Testis (tissue), 3 donors: ENCODE data around the gene MMP27. TPM values are rescaled to one million over a fixed set of nuclear protein-coding genes. Genes with fewer than 3 reads are reported as not detected.

Experiments used
- DNase-seq: peaks from one replicate; pipeline ENCODE4 v3.0.0-alpha.2; 2019
- H3K27ac ChIP-seq, 2 donors: fragments of 200-600 bp; sonication (generic); one replicate each; pipeline ENCODE4 v1.5.1; 2019
- H3K27me3 ChIP-seq: fragments of 200-600 bp; sonication (generic); one replicate; pipeline ENCODE4 v1.5.1; 2019
- H3K36me3 ChIP-seq: fragments of 200-600 bp; sonication (generic); one replicate; pipeline ENCODE4 v1.5.1; 2017; ENCODE audit warnings: low read depth; ENCODE audit errors: missing control alignments
- H3K4me1 ChIP-seq: fragments of 200-600 bp; sonication (generic); one replicate; pipeline ENCODE4 v1.5.1; 2019
- H3K4me3 ChIP-seq, 2 donors: fragments of 200-600 bp; sonication (generic); one replicate each; pipeline ENCODE4 v1.5.1; 2017 to 2019
- H3K9me3 ChIP-seq: fragments of 200-600 bp; sonication (generic); one replicate; pipeline ENCODE4 v1.5.1; 2017
- POLR2A ChIP-seq: fragments of 450-650 bp; IDR thresholded peaks from one replicate; pipeline ENCODE4 v1.6.1; 2017; ENCODE audit warnings: antibody characterized with exemption, mild to moderate bottlenecking, moderate library complexity
- WGBS, 2 donors: methylation state at CpG; one replicate each; pipeline ENCODE4 v1.1.5; 2018; 5-methylcytosine and 5-hydroxymethylcytosine counted together
- intact Hi-C: fragments of 100-400 bp; cut with DNase I; formaldehyde crosslinking; loops from one replicate; pipeline ENCODE4 v1.15.1; 2023; ENCODE audit warnings: low total_unique reads
- polyA plus RNA-seq: library from polyadenylated mRNA; stranded (reverse); fragments of 350-450 nt; fragmentation: Illumina TruSeq; extraction: RNeasy Lipid Tissue Mini Kit (QIAGEN cat#74804); gene quantifications from one replicate; pipeline ENCODE4 v1.2.3, GENCODE V29; 2014; ENCODE audit warnings: low read depth, low replicate concordance; ENCODE audit not compliant: insufficient read depth
- total RNA-seq, 2 donors: library from RNA; depleted of rRNA; stranded (reverse); fragments of >200 nt; gene quantifications; one replicate each; pipeline ENCODE4 v1.2.3, GENCODE V29; 2016
- TF ChIP-seq, protein P1 (sequence below), 3 experiments: fragments of 450-650 bp in 2 of 3; fragments of 200-600 bp in 1 of 3; sonication (generic) in 1 of 3; IDR thresholded peaks; one replicate each; pipeline ENCODE4 v1.5.1; 2016 to 2019; ENCODE audit warnings: antibody characterized with exemption in 3 of 3, mild to moderate bottlenecking in 2 of 3, moderate library complexity in 1 of 3

MMP27 gene
- total and polyA plus RNA-seq, 3 donors from 2014 or later, result not detected

- Histone ChIP-seq H3K27me3 (no peaks in the 10 kb centered on the region), H3K4me1 (no peaks in the 10 kb centered on the region), H3K4me3 (no peak overlapping the region), H3K36me3 (no peaks in the 10 kb centered on the region), H3K27ac (no peak overlapping the region), H3K9me3 (no peaks in the 10 kb centered on the region)
- WGBS, 2 donors, result 90% methylated on average over 2 of the region's 2 CpGs
- TF ChIP-seq, protein P1, sequence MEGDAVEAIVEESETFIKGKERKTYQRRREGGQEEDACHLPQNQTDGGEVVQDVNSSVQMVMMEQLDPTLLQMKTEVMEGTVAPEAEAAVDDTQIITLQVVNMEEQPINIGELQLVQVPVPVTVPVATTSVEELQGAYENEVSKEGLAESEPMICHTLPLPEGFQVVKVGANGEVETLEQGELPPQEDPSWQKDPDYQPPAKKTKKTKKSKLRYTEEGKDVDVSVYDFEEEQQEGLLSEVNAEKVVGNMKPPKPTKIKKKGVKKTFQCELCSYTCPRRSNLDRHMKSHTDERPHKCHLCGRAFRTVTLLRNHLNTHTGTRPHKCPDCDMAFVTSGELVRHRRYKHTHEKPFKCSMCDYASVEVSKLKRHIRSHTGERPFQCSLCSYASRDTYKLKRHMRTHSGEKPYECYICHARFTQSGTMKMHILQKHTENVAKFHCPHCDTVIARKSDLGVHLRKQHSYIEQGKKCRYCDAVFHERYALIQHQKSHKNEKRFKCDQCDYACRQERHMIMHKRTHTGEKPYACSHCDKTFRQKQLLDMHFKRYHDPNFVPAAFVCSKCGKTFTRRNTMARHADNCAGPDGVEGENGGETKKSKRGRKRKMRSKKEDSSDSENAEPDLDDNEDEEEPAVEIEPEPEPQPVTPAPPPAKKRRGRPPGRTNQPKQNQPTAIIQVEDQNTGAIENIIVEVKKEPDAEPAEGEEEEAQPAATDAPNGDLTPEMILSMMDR (IDR thresholded peaks at IDR 0.05), result no peak
- no peak for TF ChIP-seq POLR2A
- intact Hi-C loops, result no loop called here
- no peak for DNase-seq
These were observed 27.5 kb downstream of the MMP27 start for GRCh38 chr11:102678022-102678421.

- Histone ChIP-seq H3K27ac (no peak overlapping the region), H3K4me1 (no peaks in the 10 kb centered on the region), H3K9me3 (no peaks in the 10 kb centered on the region), H3K36me3 (no peaks in the 10 kb centered on the region), H3K4me3 (no peak overlapping the region), H3K27me3 (no peaks in the 10 kb centered on the region)
- TF ChIP-seq, protein P1 (IDR thresholded peaks at IDR 0.05), result no peak
- no peak for TF ChIP-seq POLR2A
- 62 to 63% methylated on average over 2 of the region's 2 CpGs for WGBS, 2 donors
- intact Hi-C loops, result no loop called here
- no peak for DNase-seq
These were observed 29.5 kb downstream of the MMP27 start for GRCh38 chr11:102676084-102676483.

DNA sequence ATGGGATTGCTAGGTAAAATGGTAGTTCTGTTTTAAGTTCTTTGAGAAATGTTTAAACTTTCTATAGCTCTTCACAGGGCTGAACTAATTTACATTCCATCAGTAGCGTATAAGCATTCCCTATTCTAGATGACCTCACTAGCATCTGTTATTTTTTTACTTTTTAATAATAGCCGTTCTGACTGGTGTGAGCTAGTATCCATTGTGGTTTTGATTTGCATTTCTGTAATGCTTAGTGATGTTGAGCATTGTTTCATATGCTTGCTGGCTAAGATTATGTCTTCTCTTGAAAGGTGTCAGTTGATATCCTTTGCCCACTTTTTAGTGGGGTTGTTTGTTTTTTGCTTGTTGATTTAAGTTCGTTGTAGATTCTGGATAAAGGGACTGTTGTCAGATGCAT, 35.9 kb downstream of the MMP27 start:
- Histone ChIP-seq H3K4me1 (no peaks in the 10 kb centered on the region), H3K9me3 (no peaks in the 10 kb centered on the region), H3K36me3 (no peaks in the 10 kb centered on the region), H3K4me3 (no peak overlapping the region), H3K27ac (no peak overlapping the region), H3K27me3 (no peaks in the 10 kb centered on the region)
- intact Hi-C loops, result loop anchor here (10.0 kb wide), 1 partner anchor 175 kb away; no protein-coding TSS in a partner anchor
- 83 to 89% methylated on average over 3 of the region's 3 CpGs for WGBS, 2 donors
- no peak for DNase-seq
- TF ChIP-seq POLR2A, result no peak
- TF ChIP-seq, protein P1 (IDR thresholded peaks at IDR 0.05), result no peak

DNA sequence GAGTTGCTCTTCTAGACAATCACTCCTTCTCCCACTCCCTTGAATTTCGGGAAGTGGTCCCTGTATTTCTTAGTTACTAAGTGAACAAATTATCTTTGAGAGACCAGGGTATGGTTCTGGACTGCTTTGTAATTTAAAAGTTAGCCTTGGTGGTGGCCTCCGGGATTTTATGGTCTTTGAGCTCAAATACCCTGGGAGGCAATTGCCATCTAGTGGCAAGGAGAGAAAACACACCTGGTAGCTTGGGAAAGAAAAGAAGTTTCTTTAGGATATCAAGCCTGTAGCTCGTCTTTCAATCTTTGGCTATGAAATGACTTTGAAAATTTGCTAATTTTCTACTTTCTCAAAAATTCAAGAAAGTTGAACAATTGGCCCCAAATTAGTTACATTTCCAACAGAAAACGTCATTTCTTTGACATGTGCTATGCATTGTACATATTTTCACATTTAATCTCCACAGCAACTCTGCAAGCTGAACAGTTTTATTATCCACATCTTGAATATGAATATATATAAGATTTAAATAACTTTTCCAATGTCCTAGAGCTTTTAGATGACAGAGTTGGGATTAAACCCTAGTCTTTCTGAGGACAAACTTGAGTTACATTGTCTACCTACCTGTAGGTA, 39.1 kb downstream of the MMP27 start:
- no peak overlapping the region for H3K27ac ChIP-seq
- intact Hi-C loops, result loop anchor here (10.0 kb wide), 1 partner anchor 172 kb away; no protein-coding TSS in a partner anchor
- H3K4me1 ChIP-seq, result no peaks in the 10 kb centered on the region
- DNase-seq, result peak; percentile 31
- H3K4me3 ChIP-seq, result no peak overlapping the region
- no peaks in the 10 kb centered on the region for H3K36me3 ChIP-seq
- no peaks in the 10 kb centered on the region for H3K9me3 ChIP-seq
- TF ChIP-seq, protein P1 (IDR thresholded peaks at IDR 0.05), result peak; percentile 42 to 80 (median 72)
- TF ChIP-seq POLR2A, result no peak
- H3K27me3 ChIP-seq, result no peaks in the 10 kb centered on the region
- 16 to 18% methylated on average over 4 of the region's 4 CpGs for WGBS, 2 donors
